ENCODE results near the gene ARSG.

DNA sequence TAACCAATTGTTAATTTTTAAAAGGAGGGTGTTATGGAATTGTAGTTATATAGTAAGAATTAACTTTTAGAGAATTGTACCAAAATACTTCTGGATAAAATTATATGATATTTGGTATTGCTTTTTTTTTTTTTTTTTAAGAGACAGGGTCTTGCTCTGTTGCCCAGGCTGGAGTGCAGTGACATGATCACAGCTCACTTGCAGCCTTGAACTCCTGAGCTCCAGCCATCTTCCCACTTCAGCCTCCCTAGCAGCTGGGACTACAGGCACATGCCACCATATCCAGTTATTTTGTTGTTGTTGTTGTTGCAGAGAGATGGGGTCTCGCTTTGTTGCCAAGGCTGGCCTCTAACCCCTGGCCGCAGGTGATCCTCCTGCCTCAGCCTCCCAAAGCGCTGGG lies 8.5 kb downstream of the ARSG start:
- TF ChIP-seq, protein P1, sequence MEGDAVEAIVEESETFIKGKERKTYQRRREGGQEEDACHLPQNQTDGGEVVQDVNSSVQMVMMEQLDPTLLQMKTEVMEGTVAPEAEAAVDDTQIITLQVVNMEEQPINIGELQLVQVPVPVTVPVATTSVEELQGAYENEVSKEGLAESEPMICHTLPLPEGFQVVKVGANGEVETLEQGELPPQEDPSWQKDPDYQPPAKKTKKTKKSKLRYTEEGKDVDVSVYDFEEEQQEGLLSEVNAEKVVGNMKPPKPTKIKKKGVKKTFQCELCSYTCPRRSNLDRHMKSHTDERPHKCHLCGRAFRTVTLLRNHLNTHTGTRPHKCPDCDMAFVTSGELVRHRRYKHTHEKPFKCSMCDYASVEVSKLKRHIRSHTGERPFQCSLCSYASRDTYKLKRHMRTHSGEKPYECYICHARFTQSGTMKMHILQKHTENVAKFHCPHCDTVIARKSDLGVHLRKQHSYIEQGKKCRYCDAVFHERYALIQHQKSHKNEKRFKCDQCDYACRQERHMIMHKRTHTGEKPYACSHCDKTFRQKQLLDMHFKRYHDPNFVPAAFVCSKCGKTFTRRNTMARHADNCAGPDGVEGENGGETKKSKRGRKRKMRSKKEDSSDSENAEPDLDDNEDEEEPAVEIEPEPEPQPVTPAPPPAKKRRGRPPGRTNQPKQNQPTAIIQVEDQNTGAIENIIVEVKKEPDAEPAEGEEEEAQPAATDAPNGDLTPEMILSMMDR (conservative IDR thresholded peaks at IDR 0.05; ENCODE audit: low read length), result no peak
- no peak for TF ChIP-seq EZH2phosphoT487 (IDR thresholded peaks at IDR 0.05; ENCODE audit: borderline replicate concordance, low read depth, low read length)
